ENCODE results near the gene LATS1. TPM values are rescaled to one million over a fixed set of nuclear protein-coding genes. Genes with fewer than 3 reads are reported as not detected.
"Not testable (repeated sequence)": the region's sequence is repeated elsewhere in the genome, so short reads cannot be mapped to it uniquely, and the experiment has no call there.

Gene LATS1
- total RNA-seq (2014; rRNA removed) = 11.9 and 17.1 TPM in 2 replicates
- 3.4 TPM for polyA plus RNA-seq (2012)

DNA sequence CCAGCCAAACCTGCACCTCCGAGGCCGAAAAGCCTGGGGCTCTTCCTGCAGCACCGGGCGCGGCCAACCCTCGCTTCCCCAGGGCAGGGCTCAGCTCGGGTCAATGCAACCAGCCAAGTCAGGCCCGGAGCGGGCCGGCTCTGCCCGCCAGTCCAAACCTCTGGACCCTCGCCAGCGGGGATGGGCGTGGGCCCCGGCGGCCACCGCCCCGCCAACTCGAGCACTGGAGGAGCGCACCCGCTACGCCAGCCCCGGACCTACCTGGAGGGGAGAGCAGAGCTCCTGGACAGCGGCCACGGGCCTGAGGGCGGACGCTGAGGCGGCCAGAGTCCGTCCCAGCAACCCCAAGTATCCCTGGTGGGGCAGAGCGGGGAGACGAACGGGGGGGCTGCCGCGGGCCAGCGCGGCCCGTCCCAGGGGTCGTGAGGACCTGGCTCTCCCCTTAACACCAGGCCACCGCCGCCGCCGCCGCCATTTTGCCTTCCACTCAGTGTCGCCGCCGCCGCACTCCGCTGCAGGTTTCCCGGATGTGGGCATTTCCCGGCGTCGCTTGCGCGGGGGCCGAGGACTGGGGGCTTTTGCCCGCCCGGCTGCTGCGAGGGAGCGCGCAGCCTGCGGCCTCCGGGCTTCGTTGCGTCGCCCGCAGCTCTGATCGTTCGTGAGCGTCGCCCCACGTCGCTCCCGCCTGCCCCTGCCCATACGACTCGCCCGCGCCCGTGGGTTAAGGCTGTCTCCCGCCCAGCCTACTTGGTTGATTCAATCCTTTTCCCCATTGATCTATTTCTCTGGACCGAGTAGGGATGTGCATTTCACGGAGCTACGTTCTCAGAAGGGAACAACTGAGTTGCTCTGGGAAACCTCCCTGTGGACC is at the start of gene LATS1:
Gene LATS1 (minus strand): TSS at position 514 of the 871 bp plus-strand sequence. CDS start 15,975 bp downstream, outside the sequence.
- peak; percentile 83 for DNase-seq (ENCODE audit: low read depth)

DNA sequence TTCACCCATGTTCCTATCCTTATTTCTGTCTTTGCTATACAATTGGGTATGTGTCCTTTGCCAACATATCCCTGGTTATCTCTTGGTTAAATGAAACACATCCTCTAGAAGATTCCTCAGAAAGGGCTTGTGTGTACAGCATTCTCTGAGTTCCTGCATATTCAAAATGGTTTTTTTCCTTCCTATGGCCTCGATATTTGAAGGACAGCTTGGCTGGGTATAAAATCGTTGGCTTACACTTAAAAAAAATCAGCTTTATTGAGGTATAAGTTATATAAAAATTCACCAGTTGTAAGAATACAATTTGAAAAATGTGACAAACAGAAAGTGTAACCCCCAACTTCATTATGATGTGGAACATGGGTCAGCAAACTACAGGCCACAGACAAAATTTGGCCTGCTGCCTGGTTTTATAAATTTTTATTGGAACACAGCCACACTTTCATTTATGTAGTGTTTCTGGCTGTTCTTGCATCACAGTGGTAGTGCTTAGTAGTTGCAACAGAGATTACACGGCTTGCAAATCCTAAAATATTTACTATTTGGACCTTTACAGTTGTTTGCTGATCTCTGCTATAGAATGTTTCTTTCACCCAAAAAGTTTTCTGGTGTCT is 48.4 kb upstream of the LATS1 start:
- peak; percentile 72 for DNase-seq (ENCODE audit: low read depth)

GRCh38 chr6:149763866-149764265 is 46.0 kb upstream of the LATS1 start:
- peak; percentile 27 for DNase-seq (ENCODE audit: low read depth)

DNA sequence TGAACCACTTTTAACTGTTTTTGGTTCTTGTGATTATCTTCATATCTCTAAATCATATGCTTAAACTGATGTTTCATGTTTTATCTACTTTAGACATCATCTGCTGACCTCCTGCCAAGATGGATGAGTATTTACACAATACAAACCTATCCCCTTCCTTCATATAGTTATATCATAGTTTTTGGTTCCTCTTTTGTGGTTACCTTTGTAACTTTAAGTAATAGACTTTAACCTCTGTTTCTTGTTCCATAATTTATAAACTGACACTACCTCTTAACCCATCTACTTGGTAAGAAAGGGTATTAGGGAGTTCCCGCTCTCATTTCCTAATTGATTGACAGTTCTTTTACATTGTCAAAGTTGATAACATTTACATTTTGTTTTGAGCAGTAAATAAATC is 43.5 kb upstream of the LATS1 start:
- no peak for DNase-seq (ENCODE audit: low read depth)

DNA sequence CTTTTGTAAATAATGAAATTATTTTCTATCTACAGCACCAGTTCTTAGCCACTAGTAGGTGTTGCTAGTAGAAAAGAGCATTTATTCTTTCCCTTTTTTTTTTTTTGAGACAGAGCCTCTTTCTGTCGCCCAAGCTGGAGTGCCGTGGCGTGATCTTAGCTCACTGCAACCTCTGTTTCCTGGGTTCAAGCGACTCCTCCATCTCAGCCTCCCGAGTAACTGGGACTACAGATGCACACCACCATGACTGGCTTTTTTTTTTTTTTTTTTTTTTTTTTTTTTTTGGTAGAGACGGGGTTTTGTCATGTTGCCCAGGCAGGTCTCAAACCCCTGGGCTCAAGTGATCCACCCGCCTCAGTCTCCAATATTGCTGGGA is 38.3 kb upstream of the LATS1 start:
- no peak for DNase-seq (ENCODE audit: low read depth)

DNA sequence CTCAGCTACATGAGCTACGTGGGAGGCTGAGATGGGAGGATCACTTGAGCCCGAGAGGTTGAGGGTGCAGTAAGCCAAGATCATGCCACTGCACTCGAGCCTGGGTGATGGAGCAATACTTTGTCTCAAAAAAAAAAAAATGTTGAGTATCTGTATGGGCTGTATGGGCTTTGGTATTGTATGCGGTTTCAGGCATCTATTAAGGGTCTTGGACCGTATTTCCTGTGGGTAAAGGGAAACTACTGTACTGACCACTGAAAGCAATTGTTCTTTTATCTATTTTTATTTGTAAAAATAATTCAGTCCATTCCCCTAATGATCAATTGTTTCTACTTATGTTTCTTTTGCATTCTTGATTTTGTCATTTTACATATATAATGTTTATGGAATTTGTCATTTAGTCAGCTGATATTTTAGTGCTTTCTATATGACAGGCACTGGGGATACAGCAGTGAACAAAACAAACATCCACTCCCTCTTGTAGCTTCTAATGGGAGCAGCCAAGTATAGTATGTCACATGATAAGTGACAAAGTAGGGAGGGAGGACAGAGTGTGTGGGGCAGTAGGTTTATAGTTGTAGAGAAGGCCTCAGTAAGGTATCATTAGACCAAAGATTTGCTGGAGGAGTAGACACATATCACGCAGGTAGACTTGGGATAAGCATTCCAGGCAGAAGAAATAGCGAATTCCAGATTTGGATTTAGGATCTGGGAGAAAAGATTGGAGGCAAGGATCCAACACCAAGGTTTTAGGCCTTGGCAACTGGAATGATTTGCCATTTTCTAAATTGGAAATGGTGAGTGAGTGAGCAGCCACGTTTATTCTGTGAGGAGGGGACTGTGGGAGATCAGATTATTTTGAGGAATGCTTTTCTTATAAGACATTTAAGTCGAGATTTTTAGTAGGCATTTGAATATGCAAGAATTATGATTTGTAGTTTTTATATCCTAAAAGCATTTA is 37.7 kb upstream of the LATS1 start:
- DNase-seq (ENCODE audit: low read depth) = no peak

DNA sequence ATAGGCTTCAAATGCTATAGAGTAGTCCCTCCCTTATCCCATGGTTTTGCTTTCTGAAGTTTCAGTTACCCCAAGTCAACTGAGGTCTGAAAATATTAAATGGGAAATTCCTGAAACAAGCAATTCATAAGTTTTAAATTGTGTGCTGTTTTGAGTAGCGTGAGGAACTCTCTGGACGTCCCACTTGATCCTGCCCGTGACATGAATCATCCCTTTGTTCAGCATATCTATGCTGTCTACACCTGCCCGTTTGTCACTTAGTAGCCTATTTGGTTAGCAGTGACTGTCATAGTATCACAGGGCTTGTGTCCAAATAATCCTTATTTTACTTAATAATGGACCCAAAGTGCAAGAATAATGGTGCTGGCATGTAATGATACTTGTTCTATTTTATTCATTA is 36.6 kb upstream of the LATS1 start:
- DNase-seq (ENCODE audit: low read depth) = no peak

DNA sequence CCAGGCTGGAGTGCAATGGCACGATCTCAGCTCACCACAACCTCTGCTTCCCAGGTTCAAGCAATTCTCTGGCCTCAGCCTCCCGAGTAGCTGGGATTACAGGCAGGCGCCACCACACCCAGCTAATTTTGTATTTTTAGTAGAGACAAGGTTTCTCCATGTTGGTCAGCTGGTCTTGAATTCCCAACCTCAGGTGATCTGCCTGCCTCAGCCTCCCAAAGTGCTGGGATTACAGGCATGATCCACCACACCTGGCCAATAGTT is 35.4 kb upstream of the LATS1 start:
- DNase-seq (ENCODE audit: low read depth) = not testable (repeated sequence)

DNA sequence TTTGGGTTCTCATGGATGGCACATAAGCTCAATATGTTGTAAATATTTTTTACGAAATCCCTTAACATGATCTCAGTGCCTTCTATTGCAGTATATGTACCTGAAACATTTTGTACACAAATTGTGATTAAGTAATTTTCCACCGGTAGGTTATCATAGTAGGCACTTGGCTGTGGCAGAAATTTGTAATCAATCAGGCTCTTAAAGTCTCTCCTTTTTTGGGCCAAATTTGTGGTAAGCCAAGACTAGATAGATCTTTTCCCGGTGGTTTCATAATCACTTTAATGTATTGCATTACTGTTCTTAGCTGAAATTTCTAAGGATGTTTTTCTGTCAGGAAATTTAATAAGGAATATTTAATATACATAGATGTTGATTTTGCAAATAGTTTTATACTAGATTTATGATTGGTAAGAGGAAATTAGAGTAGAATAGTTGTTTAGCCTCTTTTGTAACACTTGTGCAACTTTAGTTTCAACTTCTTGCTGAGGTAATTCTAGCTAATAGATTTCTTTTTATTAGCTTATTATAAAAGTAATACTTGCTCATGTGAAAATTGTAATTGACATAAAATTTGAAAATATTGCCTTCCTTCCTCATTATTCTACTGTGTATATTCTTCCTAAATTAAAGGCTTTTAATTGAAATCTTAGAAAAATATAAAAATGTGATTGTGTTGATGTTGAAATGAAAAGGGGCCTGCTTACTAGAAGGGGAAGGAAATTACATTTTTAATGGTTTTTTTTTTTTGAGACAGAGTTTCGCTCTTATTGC is 34.9 kb upstream of the LATS1 start:
- no peak for DNase-seq (ENCODE audit: low read depth)

- not testable (repeated sequence) for DNase-seq (ENCODE audit: low read depth)
Measured at GRCh38 chr6:149751920-149752319, 34.0 kb upstream of the LATS1 start.

- DNase-seq (ENCODE audit: low read depth) = no peak
Measured at GRCh38 chr6:149751239-149751638, 33.3 kb upstream of the LATS1 start.

DNA sequence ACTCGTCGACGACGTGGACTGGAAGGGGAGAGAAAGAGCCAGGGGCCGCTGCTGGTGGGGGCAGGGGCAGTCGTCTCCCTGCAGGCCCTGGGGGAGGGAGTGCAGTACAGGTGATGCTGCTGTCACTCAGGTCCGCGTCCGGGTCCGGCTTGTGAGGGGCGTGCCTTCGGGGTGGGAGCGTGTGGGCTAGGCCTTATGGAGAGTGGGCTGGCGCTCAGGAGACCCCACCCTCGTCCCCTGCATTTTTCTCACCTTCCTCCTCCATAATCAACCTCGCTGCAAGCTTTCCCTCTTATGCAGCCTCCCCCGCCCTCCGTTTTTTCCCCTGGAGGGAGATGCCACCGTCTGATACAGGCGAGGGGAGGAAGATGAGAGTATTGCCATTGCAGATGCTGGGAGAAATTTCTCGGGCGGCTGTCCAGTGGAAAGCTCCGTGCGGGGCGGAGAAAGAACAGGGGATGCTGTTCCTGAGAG is 32.3 kb upstream of the LATS1 start:
- DNase-seq (ENCODE audit: low read depth) = peak; percentile 48

GRCh38 chr6:149749594-149750135 is 31.8 kb upstream of the LATS1 start, which contains the start of gene PCMT1:
PCMT1 (plus strand) TSS chr6:149749741; CDS start chr6:149749902, 161 bp downstream.
- peak; percentile 88 for DNase-seq (ENCODE audit: low read depth)

DNA sequence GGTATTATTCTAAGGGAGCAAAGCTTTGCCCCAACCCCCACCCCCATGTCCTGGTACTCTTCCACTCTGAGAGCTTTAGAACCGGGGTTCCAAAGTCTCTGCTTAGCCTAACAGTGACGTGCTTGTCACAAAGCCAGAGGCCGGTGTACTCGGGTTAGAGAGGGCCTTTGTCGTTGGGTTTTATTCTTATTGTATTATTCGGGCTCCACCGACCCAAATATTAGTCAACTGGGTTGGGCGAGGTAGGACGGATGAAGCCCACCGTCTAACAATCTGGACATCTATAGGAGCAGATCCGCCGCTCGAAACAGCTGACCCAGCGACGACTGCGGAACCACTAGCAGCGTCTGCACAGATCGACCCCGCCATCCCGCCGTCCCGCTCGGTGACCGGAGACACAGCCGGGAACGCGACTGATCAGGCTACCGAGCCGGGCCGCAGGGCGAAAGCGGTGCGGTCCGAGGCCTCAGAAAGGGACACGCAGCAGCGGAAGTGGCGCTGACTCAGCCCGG is 31.2 kb upstream of the LATS1 start:
- DNase-seq (ENCODE audit: low read depth) = not testable (repeated sequence)

DNA sequence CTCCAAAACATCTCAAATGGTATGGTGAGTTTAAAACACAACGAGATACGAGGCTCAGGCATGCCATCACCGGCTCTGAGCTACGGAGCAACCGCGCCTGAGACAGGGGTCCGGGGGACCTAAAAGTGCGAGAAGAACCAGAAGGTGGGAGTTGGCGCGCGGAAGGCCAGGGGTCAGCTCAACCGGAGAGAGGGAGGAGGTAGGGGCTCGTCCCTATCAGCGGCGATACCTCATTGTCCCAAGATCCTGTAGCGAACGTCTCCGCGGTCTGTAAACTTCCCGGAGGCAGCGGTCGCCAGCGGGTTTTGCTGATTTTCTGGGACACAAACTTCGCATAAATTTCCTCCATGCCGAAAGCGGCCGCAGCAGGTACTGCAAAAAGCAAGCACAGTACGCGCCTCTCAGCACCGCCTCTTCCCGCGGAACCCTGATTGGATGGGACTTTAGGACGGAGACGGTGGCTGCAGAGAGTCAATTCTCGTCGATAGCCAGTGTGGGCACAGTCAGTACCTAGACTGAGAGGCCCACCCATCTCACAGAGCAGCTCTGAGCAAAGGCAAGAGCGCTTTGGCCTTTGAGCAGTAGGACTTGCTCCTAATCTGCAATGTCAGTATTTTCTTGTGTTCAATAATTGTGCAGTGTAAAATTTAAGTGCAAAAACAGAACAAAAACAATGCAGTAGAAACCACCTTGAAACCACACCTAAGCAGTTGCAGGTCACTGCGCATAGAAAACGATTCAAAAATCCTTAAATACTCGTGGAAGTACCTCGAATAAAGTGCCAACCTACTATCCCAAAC is 28.4 kb upstream of the LATS1 start, which contains the start of gene NUP43:
Gene NUP43 (minus strand): TSS at position 383 of the 800 bp plus-strand sequence. CDS start 34 bp downstream, at position 349.
- peak; percentile 96 for DNase-seq (ENCODE audit: low read depth)

GRCh38 chr6:149745252-149745651 is 27.4 kb upstream of the LATS1 start:
- DNase-seq (ENCODE audit: low read depth) = not testable (repeated sequence)

DNA sequence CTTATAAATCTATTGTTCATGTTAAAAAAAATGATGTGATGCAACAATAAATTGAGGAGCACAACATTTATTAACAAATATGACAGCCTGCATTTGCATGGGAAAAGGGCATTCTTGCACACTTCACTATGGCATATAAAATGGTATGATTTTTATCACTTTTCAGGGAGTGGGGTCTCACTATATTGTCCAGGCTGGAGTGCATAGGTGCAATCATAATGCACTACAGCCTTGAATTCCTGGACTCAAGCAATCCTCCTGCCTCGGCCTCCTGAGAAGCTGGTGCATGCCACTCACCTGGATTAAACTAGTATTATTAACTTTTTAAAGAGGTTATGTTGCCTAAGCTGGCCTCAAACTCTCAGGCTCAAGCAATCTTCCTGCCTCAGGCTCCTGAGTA is 17.0 kb upstream of the LATS1 start:
- DNase-seq (ENCODE audit: low read depth) = no peak

- DNase-seq (ENCODE audit: low read depth) = no peak
Measured at GRCh38 chr6:149733089-149733720, 15.3 kb upstream of the LATS1 start.

GRCh38 chr6:149729824-149730223 is 11.9 kb upstream of the LATS1 start:
- no peak for DNase-seq (ENCODE audit: low read depth)
